HG03064 (cell line): ENCODE results near the gene LILRA5.
"Not testable (repeated sequence)": the region's sequence is repeated elsewhere in the genome, so short reads cannot be mapped to it uniquely, and the experiment has no call there.

ENCODE experiments used
- ATAC-seq: cut with Tn5 transposase; IDR thresholded peaks from one replicate; pipeline ENCODE4 v1.9.1; 2021; ENCODE audit warnings: low read depth; ENCODE audit not compliant: unreplicated experiment

The LILRA5 gene

DNA sequence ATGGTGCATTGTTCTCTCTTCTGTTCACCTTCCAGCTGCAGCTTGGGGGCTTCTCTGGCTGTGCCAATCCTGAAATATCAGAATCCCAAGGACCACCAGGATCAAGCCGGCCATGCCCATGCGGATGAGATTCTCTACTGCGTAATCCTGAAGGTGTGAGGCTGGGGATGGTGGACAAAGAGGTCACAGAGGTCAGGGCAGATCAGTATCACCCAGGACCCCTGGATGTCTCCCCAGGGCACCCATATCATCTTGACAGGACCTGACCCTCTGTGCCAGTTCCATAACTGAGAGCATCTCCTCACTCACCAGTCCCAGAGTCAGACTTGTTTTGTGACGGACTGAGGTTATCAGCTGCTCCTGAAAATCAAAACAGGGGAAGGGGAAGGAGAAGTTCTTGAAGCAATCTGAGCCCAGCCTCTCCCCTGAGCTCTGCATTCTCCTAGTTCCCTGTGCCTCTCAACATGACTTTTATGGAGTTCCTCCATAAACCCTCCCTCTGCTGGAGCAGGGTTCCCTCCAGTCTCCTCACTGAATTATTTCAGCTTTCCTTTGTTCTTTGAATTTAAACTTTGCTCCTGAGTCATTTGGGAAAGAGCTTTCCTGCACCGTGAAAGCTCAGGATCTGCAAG lies 5.5 kb downstream of the LILRA5 start:
- no peak for ATAC-seq

DNA sequence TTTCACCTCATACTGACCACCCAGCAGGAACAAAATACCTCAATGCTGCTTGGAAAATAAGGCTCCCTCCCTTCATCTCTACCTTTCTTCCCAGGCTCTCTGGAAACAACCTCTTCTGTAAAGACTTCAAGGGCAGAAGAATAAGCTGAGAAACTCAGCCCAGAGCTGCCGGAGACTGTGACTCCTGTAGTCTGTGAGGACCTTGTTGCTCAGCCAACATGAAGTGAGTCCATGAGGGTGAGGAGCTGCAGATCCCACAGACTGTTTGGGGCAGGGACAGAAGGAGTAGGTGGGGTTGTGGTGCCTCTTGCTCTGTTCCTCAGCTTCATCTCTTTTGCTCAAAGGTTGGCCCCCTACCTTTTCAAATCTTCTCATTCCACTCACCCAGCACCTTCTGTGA lies 7.8 kb downstream of the LILRA5 start:
- ATAC-seq, result no peak

DNA sequence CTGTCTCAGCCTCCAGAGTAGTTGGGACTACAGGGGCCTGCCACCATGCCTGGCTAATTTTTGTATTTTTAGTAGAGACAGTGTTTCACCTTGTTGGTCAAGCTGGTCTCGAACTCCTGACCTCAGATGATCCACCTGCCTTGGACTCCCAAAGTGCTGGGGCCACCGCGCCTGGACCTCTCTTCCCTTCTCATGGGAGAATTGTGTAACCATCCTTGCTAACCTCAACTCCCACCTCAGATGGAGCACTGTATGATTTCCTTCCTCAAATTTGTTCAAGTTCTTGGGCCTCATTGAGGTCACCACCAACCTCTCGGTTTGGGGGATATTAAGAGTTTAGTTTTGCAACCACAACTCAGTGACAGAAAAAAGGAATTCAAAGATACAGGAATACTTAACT lies 10.7 kb downstream of the LILRA5 start:
- ATAC-seq, result no peak

DNA sequence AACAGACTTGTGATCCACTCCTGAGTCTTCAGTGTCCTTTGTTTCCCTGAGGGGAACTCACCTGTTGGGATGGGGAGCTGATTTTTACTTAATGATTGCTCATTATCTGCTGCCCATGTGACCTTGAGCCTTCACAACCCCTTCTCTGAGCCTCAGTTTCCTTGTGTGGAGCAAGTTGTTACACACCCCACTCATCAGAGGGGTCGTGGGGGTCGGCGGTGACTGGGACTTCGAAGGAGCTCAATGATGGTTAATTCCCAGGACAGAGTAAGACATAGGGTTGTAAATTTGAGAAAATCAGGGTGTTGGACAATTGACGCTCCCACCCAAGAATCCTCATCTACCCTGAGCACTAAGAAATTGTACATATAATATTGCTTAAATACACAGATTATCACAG lies 13.5 kb downstream of the LILRA5 start:
- no peak for ATAC-seq

DNA sequence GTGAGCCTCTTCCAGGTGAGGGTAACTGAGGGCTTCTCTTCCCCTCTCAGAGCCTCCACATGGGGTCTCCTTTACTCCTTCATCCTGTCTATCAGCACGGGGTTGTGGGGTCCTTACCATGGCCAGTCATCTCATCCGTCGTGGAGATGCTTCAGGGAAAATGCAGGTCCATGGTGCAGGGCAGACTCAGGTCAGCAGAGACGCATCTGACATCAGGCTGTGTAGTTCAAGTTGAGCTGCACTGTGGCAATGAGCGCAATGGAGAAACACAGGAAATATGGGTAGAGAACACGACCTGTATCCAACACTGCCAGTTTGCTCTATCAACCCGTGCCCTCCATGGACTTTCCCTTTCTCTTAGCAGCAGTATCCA lies 13.9 kb downstream of the LILRA5 start:
- no peak for ATAC-seq

DNA sequence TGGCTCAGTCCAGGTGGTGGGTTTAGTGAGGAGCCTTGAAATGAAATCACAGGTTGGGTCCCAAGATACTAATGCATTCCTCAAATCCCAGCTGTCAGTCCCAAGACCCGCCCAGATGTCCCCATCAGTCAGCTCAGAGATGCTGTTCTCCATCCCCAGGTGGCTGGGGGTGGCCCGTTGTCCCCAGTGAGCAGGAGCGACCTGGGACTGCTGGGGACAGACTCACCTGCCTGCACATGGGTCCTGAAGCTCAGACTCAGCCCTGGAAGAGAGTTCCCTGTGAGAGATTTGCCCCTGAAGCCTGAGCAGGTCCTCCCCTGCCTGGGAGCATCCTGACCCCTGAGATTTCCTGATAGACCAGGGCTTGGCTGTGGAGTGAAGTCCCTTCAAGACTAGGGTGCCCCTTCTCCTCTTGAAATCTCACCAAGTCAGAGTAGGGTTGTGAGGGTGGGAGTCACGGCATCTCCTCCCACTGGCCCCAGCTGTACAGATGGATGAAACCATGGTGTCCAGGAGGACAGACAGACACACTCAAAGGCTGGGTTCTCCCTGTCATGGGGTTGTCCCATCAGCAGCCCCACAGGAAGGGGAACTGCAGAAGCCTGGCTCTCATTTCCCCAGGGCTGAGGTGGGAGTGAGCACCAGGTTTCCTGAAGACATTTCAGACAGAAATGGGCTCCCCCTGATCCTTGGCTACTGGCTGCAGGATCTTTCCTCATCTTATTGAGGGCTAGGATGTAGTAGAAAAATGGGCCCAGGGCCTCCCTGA lies 14.4 kb downstream of the LILRA5 start:
- ATAC-seq, result no peak

DNA sequence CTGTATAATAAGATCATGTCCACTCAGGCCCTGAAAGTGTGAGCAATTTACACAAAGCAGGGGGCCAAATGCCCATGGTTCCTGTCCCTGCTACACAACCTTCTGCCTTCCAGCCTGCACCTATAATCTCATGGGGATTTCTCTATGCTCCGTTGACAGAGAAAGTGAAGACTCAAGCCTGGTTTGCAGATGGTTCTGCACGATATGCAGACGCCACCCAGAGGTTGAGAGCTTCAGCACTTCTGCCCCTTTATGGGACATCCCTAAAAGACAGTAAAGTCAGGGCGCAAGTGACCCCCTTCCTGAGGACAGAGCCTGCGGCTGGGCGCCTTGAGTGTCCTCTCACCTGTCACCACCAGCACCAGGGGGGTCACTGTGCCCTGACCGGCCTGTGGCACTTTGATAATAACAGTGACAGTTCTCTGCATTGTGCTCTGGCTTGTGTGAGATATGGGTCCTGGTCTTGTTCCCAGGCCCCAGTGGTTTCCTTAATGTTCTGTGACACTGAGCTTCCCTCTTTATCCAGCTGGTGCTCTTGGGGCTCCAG lies 15.1 kb downstream of the LILRA5 start:
- no peak for ATAC-seq

DNA sequence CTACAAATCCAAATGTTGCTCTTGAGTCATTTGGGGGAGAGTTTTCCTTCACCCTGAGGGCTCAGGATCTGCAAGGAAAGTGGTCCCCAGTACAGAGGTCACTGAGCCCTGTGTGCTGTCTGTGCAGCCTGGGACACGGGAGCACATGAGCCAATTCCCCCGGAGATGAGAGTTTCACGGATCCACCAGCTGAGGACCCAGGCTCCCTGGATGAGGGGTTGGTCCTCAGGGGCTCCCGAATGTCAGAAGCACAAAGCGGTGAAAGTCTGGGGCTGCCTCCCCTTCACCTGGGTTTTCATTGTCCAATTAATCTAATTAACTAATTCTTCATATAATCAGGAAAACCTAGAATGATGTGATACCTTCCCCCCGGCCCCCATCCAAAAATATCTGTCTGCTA lies 18.4 kb downstream of the LILRA5 start:
- no peak for ATAC-seq

DNA sequence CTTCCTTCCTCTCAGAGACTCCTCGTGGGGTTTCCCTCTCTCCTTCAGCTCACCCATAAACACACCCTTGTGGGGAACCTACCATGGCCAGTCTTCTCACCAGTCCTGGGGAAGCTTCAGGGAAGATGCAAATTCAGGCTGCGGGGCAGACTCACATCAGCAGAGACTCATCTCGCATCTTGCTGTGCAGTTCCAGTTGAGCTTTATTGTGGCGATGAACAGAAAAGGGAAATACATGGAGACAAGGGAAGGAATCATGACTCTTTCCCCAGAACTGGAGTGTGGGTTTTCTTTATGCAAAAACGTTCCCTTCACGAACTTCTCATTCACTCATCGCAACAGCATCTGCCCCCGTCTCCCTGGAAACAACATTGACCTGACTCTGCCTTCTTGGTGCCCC lies 23.8 kb downstream of the LILRA5 start:
- ATAC-seq, result not testable (repeated sequence)

DNA sequence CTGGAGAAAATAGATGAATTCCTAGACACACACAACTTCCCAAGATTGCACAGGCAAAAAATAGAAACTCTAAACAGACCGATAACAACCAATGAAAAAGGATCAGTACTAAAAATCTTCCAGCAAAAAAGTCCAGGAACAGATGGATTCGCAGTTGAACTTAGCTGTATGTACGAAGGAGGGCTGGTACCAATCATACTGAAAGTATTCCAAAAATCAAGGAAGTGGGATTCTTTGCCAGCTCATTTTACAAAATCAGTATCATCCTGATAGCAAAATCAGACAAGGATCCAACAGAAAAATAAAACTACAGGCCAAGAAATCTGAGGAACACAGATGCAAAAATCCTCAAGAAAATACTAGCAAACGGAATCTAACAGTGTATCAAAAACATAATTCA lies 25.5 kb downstream of the LILRA5 start:
- no peak for ATAC-seq

DNA sequence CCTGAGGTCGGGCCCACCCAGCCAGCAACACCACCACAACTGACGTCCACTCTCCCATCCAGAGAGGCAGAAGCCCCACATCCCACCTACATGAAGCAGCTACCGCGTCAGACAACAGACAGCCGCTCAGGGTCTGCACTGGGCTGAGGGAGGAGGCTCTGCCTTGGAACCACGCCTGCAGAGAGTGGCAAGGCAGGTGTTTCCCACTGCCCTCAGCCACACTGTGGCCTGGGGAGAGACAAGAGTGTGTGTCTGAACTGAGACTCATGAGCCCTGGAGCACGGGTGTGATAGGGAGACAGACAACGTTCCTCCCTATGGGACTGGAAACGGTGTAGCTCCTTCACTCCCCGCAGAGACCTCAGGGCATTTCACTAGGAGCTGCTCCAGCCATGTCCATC lies 26.7 kb downstream of the LILRA5 start:
- not testable (repeated sequence) for ATAC-seq

DNA sequence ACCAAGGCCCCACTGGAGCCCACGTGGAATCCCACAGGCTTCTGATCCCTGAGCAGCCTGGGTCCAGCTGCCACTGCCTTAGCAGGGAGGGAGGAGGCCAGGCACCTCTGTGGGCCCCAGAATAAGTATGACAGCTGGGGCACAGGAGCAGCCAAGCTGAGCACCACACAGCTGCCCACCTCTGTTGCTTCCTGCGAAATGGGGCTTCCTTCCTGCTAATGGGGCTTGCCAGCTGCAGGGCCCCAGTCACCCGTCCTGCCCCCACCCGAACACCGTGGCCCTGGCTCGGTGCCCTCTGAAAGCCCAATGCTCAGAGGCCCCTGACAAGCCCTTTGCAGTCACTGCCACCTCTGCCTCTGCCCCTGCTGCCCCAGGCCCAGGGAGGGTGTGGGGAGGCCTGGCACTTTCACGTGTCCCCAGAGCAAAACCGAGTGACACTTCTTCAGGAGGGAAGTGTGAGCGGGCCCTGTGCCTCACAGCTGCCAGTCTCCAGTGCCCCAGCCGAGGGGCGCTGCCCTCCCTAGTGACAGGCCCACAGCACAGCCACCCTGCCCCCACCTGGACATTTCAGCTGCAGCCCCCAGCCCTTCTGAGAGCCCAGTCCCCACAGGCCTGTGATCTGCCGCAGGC lies 27.4 kb downstream of the LILRA5 start:
- ATAC-seq, result not testable (repeated sequence)

DNA sequence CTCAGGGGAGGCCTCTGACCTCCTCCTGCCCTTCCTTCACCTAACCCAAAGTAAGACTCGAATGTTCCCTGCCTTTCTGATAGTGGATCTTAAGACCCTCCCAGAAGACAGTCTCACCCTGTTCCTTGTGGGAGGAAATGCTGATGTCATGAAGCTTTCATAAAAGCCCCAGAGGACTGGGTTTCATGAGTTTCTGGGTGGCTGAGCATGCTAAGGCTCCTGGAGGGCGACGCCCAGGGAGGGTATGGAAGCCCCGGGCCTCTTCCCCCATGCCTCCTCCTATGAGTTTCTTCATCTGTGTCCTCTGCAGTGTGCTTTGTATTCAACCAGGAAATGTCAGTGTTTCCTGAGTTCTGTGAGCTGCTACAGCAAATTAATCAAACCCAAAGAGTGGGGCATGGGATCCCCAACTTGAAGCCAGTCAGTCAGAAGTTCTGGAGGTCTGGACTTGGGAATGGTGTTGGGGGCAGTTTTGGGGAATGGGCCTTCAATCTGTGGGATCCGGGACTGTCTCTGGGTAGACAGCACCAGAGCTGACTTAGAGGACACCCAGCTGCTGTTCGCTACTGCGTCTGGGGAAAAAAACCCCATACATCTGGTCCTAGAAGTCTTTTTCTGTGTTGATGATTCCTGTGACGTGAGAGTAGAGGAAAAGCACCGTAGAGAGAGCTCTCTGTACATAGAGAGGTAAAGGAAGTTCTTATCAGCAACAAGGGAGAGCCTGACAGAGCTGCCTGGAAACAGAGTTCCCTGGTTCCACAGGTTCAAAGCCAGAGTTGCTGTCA lies 30.1 kb downstream of the LILRA5 start:
- ATAC-seq, result no peak

DNA sequence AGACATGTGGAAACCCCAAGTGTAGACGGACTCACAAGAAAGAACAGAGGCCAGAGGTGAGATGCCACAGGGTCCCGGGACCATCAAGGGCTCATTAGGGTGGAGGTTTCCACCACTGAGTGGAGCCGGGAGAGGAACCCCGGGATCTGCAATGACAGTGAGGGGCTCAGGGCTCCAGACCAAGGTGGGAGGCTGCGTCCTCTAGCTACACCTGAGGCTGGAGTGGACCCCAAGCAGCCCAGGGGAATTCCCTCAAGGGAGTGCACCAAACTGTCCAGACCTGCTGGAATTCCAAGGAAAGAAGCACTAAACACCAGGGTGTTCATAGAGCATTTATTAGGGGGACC lies 31.3 kb downstream of the LILRA5 start:
- ATAC-seq, result not testable (repeated sequence)

DNA sequence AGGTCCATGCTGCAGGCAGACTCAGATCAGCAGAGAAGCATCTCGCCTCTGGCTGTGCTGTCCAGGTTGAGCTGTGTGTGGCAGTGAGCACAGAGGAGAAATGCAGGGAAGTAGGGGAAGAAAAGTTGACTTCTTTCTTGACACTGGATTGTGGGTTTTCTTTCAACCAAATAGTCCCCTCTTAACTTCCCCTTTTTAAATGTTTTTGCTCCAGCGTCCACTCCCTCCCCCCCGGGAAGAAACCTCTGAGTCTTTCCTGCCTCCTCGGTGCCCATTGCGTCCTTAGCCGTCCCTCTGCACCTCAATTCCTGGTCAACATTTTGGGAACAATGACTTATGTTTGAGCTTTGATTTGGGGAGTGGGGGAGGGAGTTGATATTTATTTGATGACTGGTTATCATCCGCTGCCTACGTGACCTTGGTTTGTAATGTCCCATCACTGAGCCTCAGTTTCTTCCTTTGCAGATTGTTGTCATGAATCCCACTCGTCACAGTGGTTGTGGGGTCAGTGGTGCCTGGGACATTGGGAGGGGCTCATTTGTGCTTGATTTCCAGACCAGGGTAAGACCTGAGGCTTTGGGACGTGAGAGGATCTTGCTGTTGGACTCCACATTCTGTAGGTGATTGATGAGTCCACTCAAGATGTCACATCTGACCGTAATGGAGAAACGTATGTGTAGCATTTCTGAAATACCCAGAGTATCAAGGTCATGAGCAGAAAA lies 31.8 kb downstream of the LILRA5 start, which contains the start of gene LILRB2:
LILRB2 (minus strand) TSS at position 104 of the 722 bp plus-strand sequence. CDS start 614 bp downstream, outside the sequence.
- no peak for ATAC-seq

DNA sequence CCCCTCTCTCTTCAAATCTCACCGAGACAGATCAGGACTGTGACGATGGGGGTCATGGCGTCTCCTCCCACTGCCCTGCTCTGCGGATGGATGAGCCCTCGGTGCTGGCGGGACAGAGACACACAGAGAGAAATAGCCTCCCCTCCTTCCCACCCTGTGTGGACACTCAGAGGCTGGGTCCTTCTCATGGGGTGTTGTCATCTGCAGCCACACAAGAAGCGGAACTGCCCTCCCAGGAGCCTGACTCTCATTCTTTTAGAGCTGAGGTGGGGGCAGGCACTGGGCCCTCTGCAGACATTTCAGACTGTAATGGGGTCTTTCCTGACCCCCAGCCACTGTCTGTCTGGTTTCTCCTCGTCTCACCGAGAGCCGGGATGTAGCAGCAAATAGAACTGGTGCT lies 32.5 kb downstream of the LILRA5 start:
- not testable (repeated sequence) for ATAC-seq

DNA sequence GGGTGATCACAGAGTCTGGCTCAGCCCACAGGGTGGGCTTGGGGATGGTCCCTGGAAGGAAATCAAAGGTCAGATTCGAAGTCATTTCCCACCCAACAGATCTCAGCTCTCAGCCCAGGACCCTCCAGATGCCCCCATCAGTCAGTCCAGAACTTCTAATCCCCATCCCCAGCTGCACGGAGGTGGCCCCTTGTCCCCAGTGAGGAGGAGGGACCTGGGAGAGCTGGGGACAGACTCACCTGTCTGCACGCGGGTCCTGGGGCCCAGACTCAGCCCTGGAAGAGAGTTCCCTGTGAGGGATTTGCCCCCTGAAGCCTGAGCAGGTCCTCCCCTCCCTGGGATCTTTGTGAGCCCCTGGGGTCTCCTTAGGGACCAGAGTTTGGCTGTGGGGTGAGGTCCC lies 32.9 kb downstream of the LILRA5 start:
- ATAC-seq, result not testable (repeated sequence)

DNA sequence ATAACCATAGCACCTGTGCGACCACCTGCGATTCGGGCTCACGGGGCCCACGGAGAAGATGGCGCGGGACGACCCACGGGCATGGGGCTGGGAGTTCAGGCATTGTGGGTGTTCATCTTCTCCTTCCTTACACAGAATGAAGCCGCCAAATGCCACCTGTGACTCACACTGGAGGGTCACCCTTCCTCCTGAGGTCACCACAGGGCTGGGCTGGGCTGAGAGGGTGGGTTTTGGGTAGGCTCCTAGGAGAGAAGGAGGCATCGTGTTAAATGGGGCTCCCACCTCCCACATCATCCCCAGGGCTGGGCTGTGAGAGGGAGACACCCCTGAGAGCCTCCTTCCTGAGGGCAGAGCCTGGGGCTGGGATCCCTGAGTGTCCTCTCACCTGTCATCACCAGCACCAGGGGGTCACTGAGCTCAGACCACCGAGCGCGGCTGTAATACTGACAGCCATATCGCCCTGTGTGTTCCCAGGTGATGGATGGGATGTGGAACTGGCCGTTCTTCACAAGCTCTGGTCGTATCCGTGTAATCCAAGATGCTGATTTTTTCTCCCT lies 33.5 kb downstream of the LILRA5 start:
- ATAC-seq, result no peak

DNA sequence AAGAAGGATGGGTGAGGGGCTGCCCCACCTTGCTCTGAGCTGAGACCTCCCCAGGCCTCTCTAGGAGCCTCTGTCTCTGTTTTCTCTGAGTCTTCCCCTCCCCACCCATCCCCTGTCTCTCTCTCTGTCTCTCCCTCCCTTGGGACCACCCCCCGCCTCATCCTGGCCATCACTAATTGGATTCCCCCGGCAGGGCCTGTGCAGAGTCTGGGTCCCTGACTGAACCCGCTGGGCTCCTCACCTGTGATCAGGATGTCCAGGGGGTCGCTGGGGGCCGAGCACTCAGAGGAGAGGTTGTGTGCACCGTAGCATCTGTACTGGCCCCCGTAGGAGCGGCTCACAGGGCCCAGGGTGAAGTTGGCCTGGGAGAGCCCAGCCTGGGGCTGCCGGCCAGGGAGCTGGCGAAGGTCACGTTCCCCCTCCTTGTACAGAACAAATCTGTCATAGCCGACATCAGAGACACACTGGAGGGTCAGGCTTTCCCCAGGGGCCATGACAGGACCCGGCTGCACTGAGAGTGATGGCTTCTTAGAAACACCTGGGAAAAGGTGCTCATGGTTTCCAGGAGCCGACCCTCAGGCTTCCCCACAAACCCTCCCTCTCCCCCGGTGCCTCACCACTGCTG lies 34.3 kb downstream of the LILRA5 start:
- not testable (repeated sequence) for ATAC-seq
